WTC11 (cell line): ENCODE data around the gene GARNL3. TPM values are rescaled to one million over a fixed set of nuclear protein-coding genes. Genes with fewer than 3 reads are reported as not detected.

Experiments
- ATAC-seq: fragments of 200-7000 bp; cut with Tn5 transposase; 2 replicates; pipeline ENCODE4 v1.10.0; 2021; ENCODE audit warnings: mild to moderate bottlenecking, moderate library complexity
- CTCF ChIA-PET: fragments of 300-600 bp; sonication (Branson Sonifier 250); formaldehyde crosslinking; loops from one replicate; lab custom pipeline; 2021; ENCODE audit warnings: antibody characterized with exemption; lab: Charles Lee
- POLR2A ChIA-PET: fragments of 350-600 bp; sonication (Branson Sonifier 250); formaldehyde crosslinking; loops from one replicate; lab custom pipeline; 2021; ENCODE audit warnings: antibody characterized with exemption; lab: Charles Lee
- DNase-seq: peaks from one replicate; pipeline ENCODE4 v3.0.0; 2021; ENCODE audit warnings: low spot score
- H3K27ac Mint-ChIP-seq: 2 replicates; pipeline ENCODE4 v1.8.0; 2021; ENCODE audit warnings: mixed read lengths
- H3K27me3 Mint-ChIP-seq: 2 replicates; pipeline ENCODE4 v1.8.0; 2021; ENCODE audit warnings: low read depth, mild to moderate bottlenecking, moderate library complexity, mixed read lengths
- H3K36me3 Mint-ChIP-seq: 2 replicates; pipeline ENCODE4 v1.8.0; 2021; ENCODE audit warnings: mixed read lengths
- H3K4me1 Mint-ChIP-seq: 2 replicates; pipeline ENCODE4 v1.8.0; 2022; ENCODE audit warnings: mixed read lengths
- H3K4me3 Mint-ChIP-seq: 2 replicates; pipeline ENCODE4 v1.8.0; 2021; ENCODE audit warnings: mild to moderate bottlenecking, moderate library complexity, mixed read lengths
- H3K9me3 Mint-ChIP-seq: 2 replicates; pipeline ENCODE4 v1.8.0; 2021; ENCODE audit warnings: mixed read lengths
- ATF3 ChIP-seq: sonication (generic); formaldehyde crosslinking; conservative IDR thresholded peaks from 2 replicates; pipeline ENCODE4 v1.8.1; 2022; ENCODE audit warnings: mild to moderate bottlenecking, missing genetic modification reagents
- ATF6 ChIP-seq: sonication (generic); formaldehyde crosslinking; IDR thresholded peaks from 2 replicates; pipeline ENCODE4 v1.8.1; 2023; ENCODE audit warnings: mild to moderate bottlenecking, missing genetic modification reagents
- CREB1 ChIP-seq: sonication (generic); formaldehyde crosslinking; IDR thresholded peaks from 2 replicates; pipeline ENCODE4 v1.8.0; 2023; ENCODE audit warnings: mild to moderate bottlenecking, missing genetic modification reagents
- ELF4 ChIP-seq: sonication (generic); formaldehyde crosslinking; IDR thresholded peaks from 2 replicates; pipeline ENCODE4 v1.8.1; 2022; ENCODE audit warnings: low read depth, mild to moderate bottlenecking, moderate library complexity, missing genetic modification reagents
- ESRRA ChIP-seq: sonication (generic); formaldehyde crosslinking; IDR thresholded peaks from 2 replicates; pipeline ENCODE4 v1.8.1; 2022; ENCODE audit warnings: mild to moderate bottlenecking, missing genetic modification reagents, borderline replicate concordance
- IRF1 ChIP-seq: sonication (generic); formaldehyde crosslinking; IDR thresholded peaks from 2 replicates; pipeline ENCODE4 v1.8.0; 2023; ENCODE audit warnings: missing genetic modification reagents
- MAX ChIP-seq: sonication (generic); formaldehyde crosslinking; IDR thresholded peaks from 2 replicates; pipeline ENCODE4 v1.8.0; 2022; ENCODE audit warnings: mild to moderate bottlenecking, missing genetic modification reagents
- MLX ChIP-seq: sonication (generic); formaldehyde crosslinking; IDR thresholded peaks from 2 replicates; pipeline ENCODE4 v1.8.1; 2023; ENCODE audit warnings: mild to moderate bottlenecking, missing genetic modification reagents, moderate library complexity
- TCF7 ChIP-seq: sonication (generic); formaldehyde crosslinking; IDR thresholded peaks from 2 replicates; pipeline ENCODE4 v1.8.0; 2022; ENCODE audit warnings: mild to moderate bottlenecking, low read depth, missing genetic modification reagents, moderate library complexity
- USF1 ChIP-seq: sonication (generic); formaldehyde crosslinking; IDR thresholded peaks from 2 replicates; pipeline ENCODE4 v1.8.0; 2022; ENCODE audit warnings: mild to moderate bottlenecking, missing genetic modification reagents
- USF2 ChIP-seq: sonication (generic); formaldehyde crosslinking; IDR thresholded peaks from 2 replicates; pipeline ENCODE4 v1.8.1; 2023; ENCODE audit warnings: mild to moderate bottlenecking, missing genetic modification reagents, moderate library complexity
- total RNA-seq: library from RNA; stranded (reverse); gene quantifications from 3 replicates; pipeline ENCODE4 v1.2.3, GENCODE V29; 2021

Gene GARNL3
- total RNA-seq, 1 experiment from 2014 or later: 17.8 TPM

GRCh38 chr9:127225801-127226625 is 38.6 kb upstream of the GARNL3 start:
- POLR2A ChIA-PET: interaction anchor here (0.6 kb wide), 1 partner anchor 198 kb away, joined by 3 read pairs; the partner anchor contains the start of gene ZNF79
- ATAC-seq (no peak), DNase-seq (no peak)
- Mint-ChIP-seq H3K27me3 (peaks cover 36% of the 10 kb centered on the region), H3K27ac (no peak overlapping the region), H3K4me3 (peak overlapping the region; percentile 79), H3K9me3 (no peaks in the 10 kb centered on the region), H3K36me3 (no peaks in the 10 kb centered on the region), H3K4me1 (peaks cover 20% of the 10 kb centered on the region)
- CTCF ChIA-PET: interaction anchor here (1.1 to 3.3 kb wide), 7 partner anchors 11 to 286 kb away, joined by 3 to 41 read pairs (median 11); no protein-coding TSS in a partner anchor
- TF ChIP-seq TCF7 (no peak), MAX (CRISPR knock-in tag) (peak; percentile 12; the same call in 1 of the 2 replicates), MLX (no peak), ELF4 (no peak), ESRRA (CRISPR knock-in tag) (0 out of 2 replicates have a peak, but pooled peaks have one; percentile 7)

- TF ChIP-seq CREB1 (CRISPR knock-in tag) (no peak), ATF6 (CRISPR knock-in tag) (no peak)
- ChIA-PET POLR2A (interaction anchor here (1.0 kb wide), 1 partner anchor 15 kb away, joined by 3 read pairs; no protein-coding TSS in a partner anchor), CTCF (interaction anchor here (1.5 kb wide), 1 partner anchor 82 kb away, joined by 4 read pairs; no protein-coding TSS in a partner anchor)
- no peaks in the 10 kb centered on the region for H3K9me3 Mint-ChIP-seq
- H3K36me3 Mint-ChIP-seq: no peaks in the 10 kb centered on the region
- peaks cover 6% of the 10 kb centered on the region for H3K4me1 Mint-ChIP-seq
- DNase-seq (no peak), ATAC-seq (no peak)
- no peak overlapping the region for H3K27ac Mint-ChIP-seq
- H3K4me3 Mint-ChIP-seq: no peak overlapping the region
- peaks cover 14% of the 10 kb centered on the region for H3K27me3 Mint-ChIP-seq
Observed at GRCh38 chr9:127229691-127230417, 34.7 kb upstream of the GARNL3 start.

- POLR2A ChIA-PET: no interaction called here
- H3K36me3 Mint-ChIP-seq: no peaks in the 10 kb centered on the region
- H3K27me3 Mint-ChIP-seq: peaks cover 4% of the 10 kb centered on the region
- DNase-seq: no peak
- ATAC-seq: no peak
- H3K9me3 Mint-ChIP-seq: no peaks in the 10 kb centered on the region
- CTCF ChIA-PET: no interaction called here
- peaks cover 5% of the 10 kb centered on the region for H3K4me1 Mint-ChIP-seq
- H3K4me3 Mint-ChIP-seq: no peak overlapping the region
- peak overlapping the region; percentile 63; the same call in 1 of the 2 replicates for H3K27ac Mint-ChIP-seq
- TF ChIP-seq IRF1 (CRISPR knock-in tag) (no peak), TCF7 (no peak)
Observed at GRCh38 chr9:127231666-127232065, 32.9 kb upstream of the GARNL3 start.

GRCh38 chr9:127232833-127233549 is 31.6 kb upstream of the GARNL3 start:
- Mint-ChIP-seq H3K9me3 (no peaks in the 10 kb centered on the region), H3K27me3 (no peaks in the 10 kb centered on the region), H3K27ac (no peak overlapping the region), H3K36me3 (peaks cover 2% of the 10 kb centered on the region; the same call in 1 of the 2 replicates), H3K4me3 (no peak overlapping the region), H3K4me1 (peaks cover 5% of the 10 kb centered on the region)
- DNase-seq: no peak
- peak; percentile 76 for TF ChIP-seq USF2 (CRISPR knock-in tag)
- TF ChIP-seq ATF3: no peak
- peak; percentile 54; the same call in 1 of the 2 replicates for TF ChIP-seq USF1 (CRISPR knock-in tag)
- CTCF ChIA-PET: no interaction called here
- no peak for ATAC-seq
- POLR2A ChIA-PET: no interaction called here
